ENCODE results near the gene OLFM1.

GRCh38 chr9:135157856-135158563 lies 70.5 kb downstream of the OLFM1 start:
- TF ChIP-seq CTCF (optimal IDR thresholded peaks at IDR 0.05 in 1 of 3, IDR thresholded peaks at IDR 0.05 in 1 of 3, conservative IDR thresholded peaks at IDR 0.05 in 1 of 3; ENCODE audit: extremely low read depth in 1 of 3, insufficient read depth in 2 of 3, low read length in 3 of 3) (no peak), EZH2 (IDR thresholded peaks at IDR 0.05; ENCODE audit: low read length) (no peak)

Data from keratinocyte (primary cell).